ENCODE results near the gene TAF1. TPM values are rescaled to one million over a fixed set of nuclear protein-coding genes. Genes with fewer than 3 reads are reported as not detected.
"Not testable (repeated sequence)": the region's sequence is repeated elsewhere in the genome, so short reads cannot be mapped to it uniquely, and the experiment has no call there.

Gene TAF1
- total RNA-seq, 4 donors from 2014 or later = 34.3 to 59.4 (median 41.4) TPM

DNA sequence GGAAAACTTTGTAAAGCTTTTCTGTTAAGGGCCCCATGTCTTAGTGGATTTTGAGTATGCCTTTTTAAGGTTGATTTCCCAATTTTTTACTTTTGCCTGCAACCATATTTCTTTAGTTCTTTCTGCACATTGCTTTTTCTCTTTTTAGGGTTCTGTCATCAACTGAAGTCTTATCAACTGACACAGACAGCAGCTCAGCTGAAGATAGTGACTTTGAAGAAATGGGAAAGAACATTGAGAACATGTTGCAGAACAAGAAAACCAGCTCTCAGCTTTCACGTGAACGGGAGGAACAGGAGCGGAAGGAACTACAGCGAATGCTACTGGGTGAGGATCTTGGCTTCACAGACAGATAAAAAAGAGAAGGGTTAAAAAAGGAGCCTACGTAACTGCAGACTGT is 27.8 kb downstream of the TAF1 start:
- TF ChIP-seq EP300 (IDR thresholded peaks at IDR 0.05) (no peak), POLR2AphosphoS5 (IDR thresholded peaks at IDR 0.05) (no peak), POLR2A (IDR thresholded peaks at IDR 0.05; ENCODE audit: low read depth) (no peak)
- TF ChIP-seq, protein P1, sequence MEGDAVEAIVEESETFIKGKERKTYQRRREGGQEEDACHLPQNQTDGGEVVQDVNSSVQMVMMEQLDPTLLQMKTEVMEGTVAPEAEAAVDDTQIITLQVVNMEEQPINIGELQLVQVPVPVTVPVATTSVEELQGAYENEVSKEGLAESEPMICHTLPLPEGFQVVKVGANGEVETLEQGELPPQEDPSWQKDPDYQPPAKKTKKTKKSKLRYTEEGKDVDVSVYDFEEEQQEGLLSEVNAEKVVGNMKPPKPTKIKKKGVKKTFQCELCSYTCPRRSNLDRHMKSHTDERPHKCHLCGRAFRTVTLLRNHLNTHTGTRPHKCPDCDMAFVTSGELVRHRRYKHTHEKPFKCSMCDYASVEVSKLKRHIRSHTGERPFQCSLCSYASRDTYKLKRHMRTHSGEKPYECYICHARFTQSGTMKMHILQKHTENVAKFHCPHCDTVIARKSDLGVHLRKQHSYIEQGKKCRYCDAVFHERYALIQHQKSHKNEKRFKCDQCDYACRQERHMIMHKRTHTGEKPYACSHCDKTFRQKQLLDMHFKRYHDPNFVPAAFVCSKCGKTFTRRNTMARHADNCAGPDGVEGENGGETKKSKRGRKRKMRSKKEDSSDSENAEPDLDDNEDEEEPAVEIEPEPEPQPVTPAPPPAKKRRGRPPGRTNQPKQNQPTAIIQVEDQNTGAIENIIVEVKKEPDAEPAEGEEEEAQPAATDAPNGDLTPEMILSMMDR (IDR thresholded peaks at IDR 0.05) = no peak
- no peak for DNase-seq (ENCODE audit: extremely low spot score)
- intact Hi-C loops (cut with DNase I) = no loop called here
- 83% methylated on average over 5 of the region's 5 CpGs for WGBS
- H3K9me3 ChIP-seq = no peaks in the 10 kb centered on the region
- H3K36me3 ChIP-seq = peaks cover 14 to 100% (median 92%) of the 10 kb centered on the region in 4 donors
- no peak overlapping the region for H3K4me3 ChIP-seq
- peaks cover 0 to 3% (median 0%) of the 10 kb centered on the region in 4 donors for H3K27me3 ChIP-seq
- no peaks in the 10 kb centered on the region for H3K4me1 ChIP-seq
- no peak overlapping the region for H3K27ac ChIP-seq (replicated peaks in 1 of 4)

DNA sequence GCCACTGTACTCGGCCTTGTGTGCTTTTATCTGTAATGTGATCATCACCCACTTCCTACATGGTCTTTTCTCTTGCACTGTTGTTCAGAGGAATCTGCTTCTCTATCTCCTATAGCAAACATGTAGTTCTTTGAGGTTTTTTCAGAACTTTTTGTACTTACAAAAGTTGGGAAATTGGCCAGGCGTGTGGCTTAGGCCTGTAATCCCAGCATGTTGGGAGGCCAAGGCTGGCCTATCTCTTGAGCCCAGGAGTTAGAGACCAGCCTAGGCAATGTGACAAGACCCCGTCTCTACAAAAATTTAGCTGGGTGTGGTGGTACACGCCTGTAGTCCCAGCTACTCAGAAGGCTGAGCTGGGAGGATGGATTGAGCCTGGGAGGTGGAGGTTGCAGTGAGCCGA is 30.4 kb downstream of the TAF1 start:
- Histone ChIP-seq H3K36me3 (peaks cover 20 to 100% (median 90%) of the 10 kb centered on the region in 4 donors), H3K4me1 (no peaks in the 10 kb centered on the region), H3K4me3 (no peak overlapping the region), H3K27ac (replicated peaks in 1 of 4) (no peak overlapping the region), H3K9me3 (no peaks in the 10 kb centered on the region), H3K27me3 (no peaks in the 10 kb centered on the region)
- 84% methylated on average over 5 of the region's 5 CpGs for WGBS
- DNase-seq (ENCODE audit: extremely low spot score) = no peak
- intact Hi-C loops (cut with DNase I) = no loop called here
- no peak for TF ChIP-seq EP300 (IDR thresholded peaks at IDR 0.05)
- TF ChIP-seq POLR2A (IDR thresholded peaks at IDR 0.05; ENCODE audit: low read depth) = no peak
- TF ChIP-seq POLR2AphosphoS5 (IDR thresholded peaks at IDR 0.05) = no peak
- TF ChIP-seq, protein P1 (IDR thresholded peaks at IDR 0.05) = no peak

DNA sequence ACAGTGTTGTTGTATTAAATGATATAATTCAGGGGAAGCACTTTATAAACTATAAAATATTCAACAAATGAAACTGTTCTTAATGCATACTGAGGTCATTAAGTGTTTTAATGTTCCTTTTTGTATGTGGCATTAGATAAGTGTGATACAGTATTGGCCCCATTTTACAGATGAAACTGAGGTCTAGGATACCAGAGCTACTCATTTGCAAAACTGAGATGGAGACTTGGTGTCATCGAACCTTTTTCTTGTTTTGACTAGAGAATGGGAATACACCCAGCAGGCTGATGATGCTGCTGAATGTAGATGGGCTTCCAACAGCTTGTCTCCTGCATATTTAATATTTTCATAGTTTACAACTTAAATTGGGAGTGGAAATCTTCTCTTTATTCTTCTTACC is 34.6 kb downstream of the TAF1 start:
- no peak for DNase-seq (ENCODE audit: extremely low spot score)
- no peaks in the 10 kb centered on the region for H3K27me3 ChIP-seq
- intact Hi-C loops (cut with DNase I) = no loop called here
- H3K9me3 ChIP-seq = no peaks in the 10 kb centered on the region
- WGBS = 100% methylated on average over 1 of the region's 1 CpG
- H3K36me3 ChIP-seq = peaks cover 22 to 91% (median 73%) of the 10 kb centered on the region in 4 donors
- TF ChIP-seq, protein P1 (IDR thresholded peaks at IDR 0.05) = no peak
- TF ChIP-seq POLR2AphosphoS5 (IDR thresholded peaks at IDR 0.05) (no peak), EP300 (IDR thresholded peaks at IDR 0.05) (no peak), POLR2A (IDR thresholded peaks at IDR 0.05; ENCODE audit: low read depth) (no peak)
- H3K27ac ChIP-seq (replicated peaks in 1 of 4) = no peak overlapping the region
- no peaks in the 10 kb centered on the region for H3K4me1 ChIP-seq
- H3K4me3 ChIP-seq = no peak overlapping the region

DNA sequence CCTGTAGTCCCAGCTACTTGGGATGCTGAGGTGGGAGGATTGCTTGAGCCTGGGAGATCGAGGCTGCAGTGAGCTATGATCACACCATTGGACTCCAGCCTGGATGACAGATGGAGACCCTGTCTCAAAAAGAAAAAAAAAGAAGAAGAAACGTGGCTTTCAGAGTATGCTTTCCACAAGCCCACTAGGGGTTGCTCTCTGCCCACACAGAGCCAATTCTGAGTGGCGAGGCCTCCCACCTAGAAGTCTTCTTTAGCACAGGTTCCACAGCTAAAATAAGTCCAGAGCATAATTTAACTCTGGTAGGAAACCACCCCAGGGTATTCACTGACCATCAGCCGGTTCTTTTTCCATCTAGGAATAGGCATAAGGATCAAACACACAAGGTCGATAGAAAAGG is 50.1 kb downstream of the TAF1 start:
- H3K4me3 ChIP-seq; H3K27me3 ChIP-seq; H3K4me1 ChIP-seq; intact Hi-C loops (cut with DNase I); DNase-seq (ENCODE audit: extremely low spot score); H3K27ac ChIP-seq (replicated peaks in 1 of 4); H3K9me3 ChIP-seq: not testable (repeated sequence)
- 47% methylated on average over 3 of the region's 5 CpGs for WGBS
- H3K36me3 ChIP-seq = peaks cover 0 to 57% (median 34%) of the 10 kb centered on the region in 4 donors

DNA sequence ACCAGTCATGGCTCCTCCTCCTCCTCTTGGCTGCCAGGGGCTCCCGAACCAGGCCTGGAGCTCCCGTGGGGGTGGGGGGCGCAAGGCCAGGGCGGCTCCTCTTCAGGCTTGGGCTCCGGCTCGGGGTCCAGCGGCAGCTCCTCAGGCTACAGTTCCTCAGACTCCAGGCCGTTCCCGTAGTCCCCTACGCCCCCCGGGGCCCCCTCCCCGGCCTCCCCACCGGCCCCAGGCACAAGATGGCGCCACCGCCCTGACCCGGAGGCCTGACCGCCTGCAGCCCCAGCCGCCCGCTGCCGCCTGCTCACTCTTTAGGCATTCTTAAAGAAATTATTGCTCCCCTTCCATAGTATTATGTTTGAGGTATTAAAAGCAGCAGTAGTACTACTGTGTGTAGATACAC is 54.5 kb downstream of the TAF1 start:
- Histone ChIP-seq H3K36me3 (peaks cover 0 to 75% (median 36%) of the 10 kb centered on the region in 4 donors), H3K27me3 (no peaks in the 10 kb centered on the region), H3K9me3 (no peaks in the 10 kb centered on the region), H3K27ac (replicated peaks in 1 of 4) (no peak overlapping the region), H3K4me3 (no peak overlapping the region), H3K4me1 (no peaks in the 10 kb centered on the region)
- intact Hi-C loops (cut with DNase I) = no loop called here
- TF ChIP-seq POLR2A (IDR thresholded peaks at IDR 0.05; ENCODE audit: low read depth) (no peak), EP300 (IDR thresholded peaks at IDR 0.05) (no peak), POLR2AphosphoS5 (IDR thresholded peaks at IDR 0.05) (no peak)
- TF ChIP-seq, protein P1 (IDR thresholded peaks at IDR 0.05) = no peak
- DNase-seq (ENCODE audit: extremely low spot score) = no peak
- WGBS = 79% methylated on average over 10 of the region's 20 CpGs
